Ishikawa (cell line): ENCODE results near the gene URB1.

Experiments
- CEBPB ChIP-seq: IDR thresholded peaks from 2 replicates; pipeline ENCODE4 v1.6.1; 2012
- CREB1 ChIP-seq: IDR thresholded peaks from 2 replicates; pipeline ENCODE4 v1.6.1; 2012; ENCODE audit warnings: low read depth
- EGR1 ChIP-seq: IDR thresholded peaks from 2 replicates; pipeline ENCODE4 v1.6.1; 2012
- EP300 ChIP-seq: IDR thresholded peaks from 2 replicates; pipeline ENCODE4 v1.6.1; 2012; ENCODE audit warnings: borderline replicate concordance
- FOXM1 ChIP-seq: IDR thresholded peaks from 2 replicates; pipeline ENCODE4 v1.6.1; 2012; ENCODE audit warnings: low read depth, borderline replicate concordance
- MAX ChIP-seq: IDR thresholded peaks from 2 replicates; pipeline ENCODE4 v1.6.1; 2012
- NFIC ChIP-seq: IDR thresholded peaks from 2 replicates; pipeline ENCODE4 v1.6.1; 2012
- RAD21 ChIP-seq: IDR thresholded peaks from 2 replicates; pipeline ENCODE4 v1.6.1; 2012; ENCODE audit warnings: low read depth
- REST ChIP-seq: IDR thresholded peaks from 2 replicates; pipeline ENCODE4 v1.6.1; 2012; ENCODE audit warnings: low read depth, mild to moderate bottlenecking
- TAF1 ChIP-seq: IDR thresholded peaks from 2 replicates; pipeline ENCODE4 v1.6.1; 2012; ENCODE audit warnings: low read depth, mild to moderate bottlenecking
- TCF12 ChIP-seq: IDR thresholded peaks from 2 replicates; pipeline ENCODE4 v1.6.1; 2012; ENCODE audit warnings: low read depth
- TEAD4 ChIP-seq: IDR thresholded peaks from 2 replicates; pipeline ENCODE4 v1.6.1; 2012
- USF1 ChIP-seq: IDR thresholded peaks from 2 replicates; pipeline ENCODE4 v1.6.1; 2012
- YY1 ChIP-seq: IDR thresholded peaks from 2 replicates; pipeline ENCODE4 v1.6.1; 2012; ENCODE audit warnings: low read depth
- ZBTB7A ChIP-seq: IDR thresholded peaks from 2 replicates; pipeline ENCODE4 v1.6.1; 2012; ENCODE audit warnings: low read depth

The URB1 gene

GRCh38 chr21:32392880-32393676 lies at the start of gene URB1:
Gene URB1 (minus strand): TSS chr21:32393012. CDS start chr21:32392910, 102 bp downstream.
- TF ChIP-seq CEBPB (no peak), ZBTB7A (no peak), YY1 (no peak), USF1 (peak; percentile 60; the same call in 1 of the 2 replicates), TAF1 (peak; percentile 76), NFIC (peak; percentile 87), TCF12 (peak; percentile 54; the same call in 1 of the 2 replicates), CREB1 (no peak), FOXM1 (no peak), REST (no peak), EP300 (0 out of 2 replicates have a peak, but pooled peaks have one; percentile 13), MAX (peak; percentile 97), TEAD4 (no peak), EGR1 (no peak), RAD21 (no peak)

- no peak for TF ChIP-seq TEAD4
- no peak for TF ChIP-seq REST
- TF ChIP-seq RAD21 = no peak
- TF ChIP-seq FOXM1 = no peak
- TF ChIP-seq TCF12 = no peak
These were observed 44.9 kb upstream of the URB1 start for GRCh38 chr21:32437729-32438128.

GRCh38 chr21:32427958-32428623 lies 35.3 kb upstream of the URB1 start:
- TF ChIP-seq TAF1 (no peak), TEAD4 (no peak), EP300 (no peak), CEBPB (no peak), EGR1 (no peak), ZBTB7A (no peak), MAX (no peak), FOXM1 (no peak), RAD21 (no peak), TCF12 (no peak), REST (no peak), NFIC (no peak), USF1 (no peak), YY1 (no peak), CREB1 (no peak)

- no peak for TF ChIP-seq FOXM1
- TF ChIP-seq NFIC = no peak
- no peak for TF ChIP-seq ZBTB7A
- TF ChIP-seq TCF12 = no peak
- TF ChIP-seq USF1 = no peak
- no peak for TF ChIP-seq RAD21
- no peak for TF ChIP-seq MAX
- TF ChIP-seq EP300 = no peak
- TF ChIP-seq CEBPB = no peak
- no peak for TF ChIP-seq REST
- TF ChIP-seq YY1 = no peak
- TF ChIP-seq TAF1 = no peak
- no peak for TF ChIP-seq TEAD4
These were observed 33.8 kb upstream of the URB1 start for GRCh38 chr21:32426592-32427051.
